Bronchial epithelial cell (primary cell): ENCODE measurements around the gene SERPINE3. TPM values are rescaled to one million over a fixed set of nuclear protein-coding genes. Genes with fewer than 3 reads are reported as not detected.

Experiments
- DNase-seq: peaks from one replicate; pipeline ENCODE4 v3.0.0-alpha.2; 2010; ENCODE audit warnings: low read depth
- FAIRE-seq: peaks from 2 replicates; lab custom pipeline; 2011; peaks lifted over from hg19 to GRCh38; lab: Jason Lieb, UNC
- H3K27me3 ChIP-seq: 2 replicates; pipeline ENCODE4 v1.5.1; 2011; ENCODE audit warnings: low read length; ENCODE audit not compliant: control insufficient read depth, insufficient read depth
- H3K36me3 ChIP-seq: 2 replicates; pipeline ENCODE4 v1.5.1; 2011; ENCODE audit warnings: low read length; ENCODE audit not compliant: control insufficient read depth, insufficient read depth
- H3K4me3 ChIP-seq: 2 replicates; pipeline ENCODE4 v1.5.1; 2011; ENCODE audit warnings: mild to moderate bottlenecking, low read depth, low read length, control low read depth
- total RNA-seq: library from RNA; depleted of rRNA; stranded (reverse); fragments of >200 nt; gene quantifications from 2 replicates; pipeline ENCODE4 v1.2.1, GENCODE V29; 2014
- TF ChIP-seq, protein P1 (sequence below): IDR thresholded peaks from 2 replicates; pipeline ENCODE4 v1.5.1; 2011; ENCODE audit warnings: mild to moderate bottlenecking, moderate library complexity, low read length, control low read depth, inconsistent platforms; ENCODE audit not compliant: insufficient read depth, severe bottlenecking

Gene SERPINE3
- total RNA-seq, 1 donor from 2014 or later, result not detected

- no peaks in the 10 kb centered on the region for H3K36me3 ChIP-seq
- FAIRE-seq, result no peak
- TF ChIP-seq, protein P1, sequence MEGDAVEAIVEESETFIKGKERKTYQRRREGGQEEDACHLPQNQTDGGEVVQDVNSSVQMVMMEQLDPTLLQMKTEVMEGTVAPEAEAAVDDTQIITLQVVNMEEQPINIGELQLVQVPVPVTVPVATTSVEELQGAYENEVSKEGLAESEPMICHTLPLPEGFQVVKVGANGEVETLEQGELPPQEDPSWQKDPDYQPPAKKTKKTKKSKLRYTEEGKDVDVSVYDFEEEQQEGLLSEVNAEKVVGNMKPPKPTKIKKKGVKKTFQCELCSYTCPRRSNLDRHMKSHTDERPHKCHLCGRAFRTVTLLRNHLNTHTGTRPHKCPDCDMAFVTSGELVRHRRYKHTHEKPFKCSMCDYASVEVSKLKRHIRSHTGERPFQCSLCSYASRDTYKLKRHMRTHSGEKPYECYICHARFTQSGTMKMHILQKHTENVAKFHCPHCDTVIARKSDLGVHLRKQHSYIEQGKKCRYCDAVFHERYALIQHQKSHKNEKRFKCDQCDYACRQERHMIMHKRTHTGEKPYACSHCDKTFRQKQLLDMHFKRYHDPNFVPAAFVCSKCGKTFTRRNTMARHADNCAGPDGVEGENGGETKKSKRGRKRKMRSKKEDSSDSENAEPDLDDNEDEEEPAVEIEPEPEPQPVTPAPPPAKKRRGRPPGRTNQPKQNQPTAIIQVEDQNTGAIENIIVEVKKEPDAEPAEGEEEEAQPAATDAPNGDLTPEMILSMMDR, result no peak
Measured at GRCh38 chr13:51349016-51349415, 9.5 kb downstream of the SERPINE3 start.

GRCh38 chr13:51355217-51355616 lies 15.7 kb downstream of the SERPINE3 start:
- no peak overlapping the region for H3K4me3 ChIP-seq

More at GRCh38 chr13:51349016-51349415, 9.5 kb downstream of the SERPINE3 start:
- Histone ChIP-seq H3K27me3 (no peaks in the 10 kb centered on the region), H3K4me3 (no peak overlapping the region)
- DNase-seq, result no peak

DNA sequence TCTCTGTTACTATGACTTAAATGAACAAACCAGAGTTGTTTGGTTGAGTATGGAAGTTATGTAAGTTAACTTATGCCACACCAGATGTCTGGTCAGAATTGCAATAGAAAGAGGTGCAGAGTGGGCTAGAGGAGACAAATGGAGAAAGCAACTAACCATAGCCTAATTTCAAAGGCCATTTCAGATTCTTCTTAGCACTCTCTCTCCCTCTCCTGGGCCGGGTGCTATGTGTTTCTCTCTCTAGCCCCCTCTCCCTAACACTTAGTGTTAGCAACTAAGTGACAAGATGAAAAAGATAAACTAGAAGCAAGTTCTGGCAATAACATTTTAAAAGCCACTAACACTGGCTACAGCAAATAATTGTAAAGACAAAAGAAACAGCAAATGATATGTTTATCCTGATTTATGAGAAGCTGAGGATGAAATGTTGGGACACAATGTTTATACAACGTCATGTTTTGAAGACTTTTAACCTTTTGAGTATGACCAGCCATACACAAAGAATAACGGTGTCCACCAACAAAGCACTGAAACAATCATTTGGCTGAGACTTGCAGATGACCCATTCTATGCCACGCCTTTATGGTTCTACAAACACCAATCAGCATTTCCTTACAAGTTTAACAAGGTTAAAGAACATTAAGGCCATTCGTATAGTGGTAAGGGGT lies 18.6 kb downstream of the SERPINE3 start:
- Histone ChIP-seq H3K36me3 (peaks cover 3% of the 10 kb centered on the region), H3K4me3 (no peak overlapping the region), H3K27me3 (no peaks in the 10 kb centered on the region)
- no peak for FAIRE-seq
- no peak for DNase-seq
- TF ChIP-seq, protein P1, result no peak

More at GRCh38 chr13:51355217-51355616, 15.7 kb downstream of the SERPINE3 start:
- DNase-seq (no peak), FAIRE-seq (no peak)
- H3K36me3 ChIP-seq, result no peaks in the 10 kb centered on the region
- no peaks in the 10 kb centered on the region for H3K27me3 ChIP-seq
- TF ChIP-seq, protein P1, result no peak

- Histone ChIP-seq H3K27me3 (no peaks in the 10 kb centered on the region), H3K4me3 (no peak overlapping the region), H3K36me3 (peaks cover 3% of the 10 kb centered on the region)
- DNase-seq (no peak), FAIRE-seq (no peak)
- TF ChIP-seq, protein P1, result no peak
Measured at GRCh38 chr13:51359352-51359751, 19.9 kb downstream of the SERPINE3 start.

DNA sequence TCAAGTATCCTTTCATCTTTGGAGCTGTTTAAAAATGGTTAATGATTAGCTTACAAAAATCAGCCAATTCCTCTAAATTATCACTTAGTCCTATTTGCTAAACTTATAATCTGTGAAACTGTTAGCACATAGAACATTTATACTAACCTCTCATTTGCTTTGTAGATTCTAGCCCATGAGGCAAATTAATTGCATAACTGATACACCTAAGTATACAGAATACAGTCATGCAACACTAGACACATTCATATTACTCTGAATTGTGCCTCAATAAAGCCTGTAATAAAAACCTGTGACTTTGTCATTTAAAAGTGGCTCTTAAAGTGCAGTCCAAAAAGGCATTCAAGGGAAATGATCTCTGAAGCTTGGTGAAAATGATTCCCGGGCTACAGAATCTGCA lies 21.0 kb downstream of the SERPINE3 start:
- FAIRE-seq (no peak), DNase-seq (no peak)
- Histone ChIP-seq H3K27me3 (no peaks in the 10 kb centered on the region), H3K4me3 (no peak overlapping the region), H3K36me3 (peaks cover 3% of the 10 kb centered on the region)
- TF ChIP-seq, protein P1, result no peak

- TF ChIP-seq, protein P1, result no peak
- Histone ChIP-seq H3K27me3 (no peaks in the 10 kb centered on the region), H3K4me3 (no peak overlapping the region), H3K36me3 (peaks cover 3% of the 10 kb centered on the region)
- DNase-seq (no peak), FAIRE-seq (no peak)
Measured at GRCh38 chr13:51361106-51361505, 21.6 kb downstream of the SERPINE3 start.
